GM15510 (cell line): ENCODE data around the gene GRM5.

Experiments
- POLR2A ChIP-seq: IDR thresholded peaks from 3 replicates; pipeline ENCODE4 v1.6.1; 2011; ENCODE audit warnings: borderline replicate concordance; ENCODE audit not compliant: insufficient read length; ENCODE audit errors: extremely low read depth

GRM5 gene

GRCh38 chr11:88594274-88594950 is 471.4 kb downstream of the GRM5 start:
- TF ChIP-seq POLR2A = no peak

DNA sequence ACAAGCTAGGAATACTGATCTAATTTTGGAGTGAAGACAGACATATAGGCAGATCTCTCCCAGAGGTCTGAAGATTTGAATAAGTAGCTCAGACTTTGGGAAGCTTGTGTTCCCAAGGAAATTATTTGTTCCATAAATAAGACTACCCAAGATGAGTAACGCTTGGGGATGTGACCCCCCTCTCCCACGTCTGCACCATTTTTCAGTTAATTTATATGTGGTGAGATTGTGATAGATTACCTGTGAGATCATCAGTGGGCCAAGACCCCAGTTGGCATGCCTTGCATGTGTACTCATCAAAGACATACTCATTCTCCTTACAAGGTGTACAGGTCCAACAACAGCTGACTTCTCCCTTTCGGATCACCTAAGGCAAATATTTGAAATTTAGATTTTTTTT is 475.4 kb downstream of the GRM5 start:
- TF ChIP-seq POLR2A = no peak

DNA sequence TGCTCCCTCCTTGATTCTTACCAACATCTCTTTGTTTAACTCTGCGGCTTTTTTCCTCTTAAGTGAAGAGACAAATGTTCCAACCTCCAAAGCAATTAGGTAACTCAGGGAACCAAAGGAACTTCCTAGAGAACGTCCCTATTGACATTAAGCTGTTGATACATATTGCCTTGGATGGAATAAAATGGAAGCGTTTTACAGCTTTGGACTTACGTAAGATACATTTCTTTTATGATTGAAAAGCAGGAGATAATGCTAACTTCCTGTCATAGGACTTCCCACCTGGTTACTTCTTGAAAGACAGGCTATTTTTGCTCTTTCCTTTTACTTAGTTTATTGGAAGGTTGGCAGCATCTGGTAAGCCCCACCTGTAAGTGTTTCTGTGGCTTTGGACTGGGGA is 482.5 kb downstream of the GRM5 start:
- no peak for TF ChIP-seq POLR2A

GRCh38 chr11:88579466-88579865 is 486.3 kb downstream of the GRM5 start:
- TF ChIP-seq POLR2A = no peak

GRCh38 chr11:88576741-88577140 is 489.0 kb downstream of the GRM5 start:
- no peak for TF ChIP-seq POLR2A

DNA sequence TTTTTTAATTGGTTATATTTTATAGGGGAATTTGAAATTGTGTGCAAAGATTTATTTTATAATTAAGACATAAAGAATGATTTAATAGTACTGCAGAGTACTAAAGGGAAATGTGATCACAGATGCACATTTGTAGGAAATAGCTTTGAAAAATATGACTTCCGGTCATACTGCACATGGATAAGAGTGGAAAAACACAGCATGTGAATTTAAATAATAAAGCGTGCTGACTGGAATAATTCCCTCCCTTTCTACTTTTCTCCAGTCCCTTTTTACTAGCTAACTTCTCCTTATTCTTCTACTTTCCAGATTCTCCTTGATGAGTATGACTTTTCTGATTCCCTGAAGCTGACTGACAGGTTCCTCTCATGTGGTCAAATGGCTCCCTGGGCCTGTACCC is 489.9 kb downstream of the GRM5 start:
- TF ChIP-seq POLR2A = no peak

DNA sequence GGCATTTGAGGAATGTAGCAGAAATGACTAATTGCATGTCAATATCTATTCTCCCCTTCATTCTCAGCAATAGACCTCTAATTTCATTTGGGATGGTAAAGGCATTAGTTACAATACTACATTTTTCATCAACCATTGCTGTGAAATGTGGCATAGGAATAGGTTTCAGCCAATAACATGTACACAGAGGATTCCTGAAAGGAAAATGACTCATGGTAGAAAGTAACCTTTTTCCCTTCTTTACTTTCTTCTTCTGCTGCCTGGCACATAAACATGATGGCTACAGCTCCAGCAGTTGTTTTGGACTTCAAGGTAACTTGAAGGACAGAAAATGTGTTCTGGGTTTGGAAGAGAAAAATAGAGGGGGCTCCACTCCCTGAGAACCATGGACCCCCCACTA is 496.4 kb downstream of the GRM5 start:
- TF ChIP-seq POLR2A = no peak

GRCh38 chr11:88555829-88556202 is 510.0 kb downstream of the GRM5 start:
- no peak for TF ChIP-seq POLR2A

- TF ChIP-seq POLR2A = no peak
These were observed 510.6 kb downstream of the GRM5 start for GRCh38 chr11:88555018-88555828.

DNA sequence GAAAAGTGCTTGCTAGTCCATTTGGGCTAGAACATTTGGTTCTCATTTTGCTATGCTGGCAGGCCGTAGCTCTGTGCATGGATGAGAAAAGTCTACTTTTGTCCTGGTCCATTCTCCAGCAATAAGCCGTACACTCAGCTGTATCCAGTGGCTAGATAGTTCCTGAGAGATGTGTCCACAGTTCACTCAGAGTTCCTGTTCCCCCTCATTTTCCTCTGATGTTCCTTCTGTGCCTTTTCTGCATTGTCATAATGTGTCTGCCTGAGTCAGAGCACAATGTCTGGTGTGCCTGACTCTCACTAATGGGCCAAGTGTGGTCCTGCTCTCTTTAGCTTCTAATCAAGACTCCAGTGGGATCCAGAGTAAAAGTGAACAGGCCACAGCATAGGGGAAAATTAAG is 512.6 kb downstream of the GRM5 start:
- no peak for TF ChIP-seq POLR2A

DNA sequence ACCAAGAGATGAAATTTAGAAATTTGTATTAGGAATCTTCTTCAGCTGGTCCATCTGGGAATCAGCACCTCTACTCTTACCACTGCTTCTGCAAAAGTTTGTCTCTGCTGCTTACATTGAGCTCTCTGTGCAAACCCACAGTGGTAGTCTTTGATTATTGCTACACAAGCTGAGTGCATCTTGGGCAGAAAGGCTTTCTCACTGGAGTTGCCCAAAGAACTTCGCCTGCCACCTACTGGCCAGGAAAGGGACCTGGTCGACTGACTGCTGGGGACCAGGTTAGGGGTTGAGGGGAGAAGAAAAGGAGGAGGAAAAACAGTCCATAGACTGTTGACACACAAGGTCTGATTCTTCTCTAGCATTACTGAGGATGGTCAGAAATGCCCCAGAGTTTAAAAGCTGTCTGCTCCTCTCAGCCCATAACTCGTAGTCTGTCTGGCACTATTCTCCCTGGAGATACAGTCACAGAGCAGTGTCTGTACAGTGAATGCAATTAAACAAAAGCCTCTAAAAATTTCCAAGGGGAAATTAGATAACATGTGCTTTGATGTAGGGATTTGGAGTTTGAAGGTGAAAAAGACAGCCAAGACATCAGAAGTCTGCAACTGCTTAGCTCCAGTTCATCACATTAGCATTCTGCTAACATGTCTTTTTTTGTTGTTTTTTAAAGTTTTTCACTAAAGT is 513.3 kb downstream of the GRM5 start:
- no peak for TF ChIP-seq POLR2A

GRCh38 chr11:88544656-88545280 is 521.0 kb downstream of the GRM5 start:
- no peak for TF ChIP-seq POLR2A

- no peak for TF ChIP-seq POLR2A
These were observed 521.7 kb downstream of the GRM5 start for GRCh38 chr11:88543902-88544655.

DNA sequence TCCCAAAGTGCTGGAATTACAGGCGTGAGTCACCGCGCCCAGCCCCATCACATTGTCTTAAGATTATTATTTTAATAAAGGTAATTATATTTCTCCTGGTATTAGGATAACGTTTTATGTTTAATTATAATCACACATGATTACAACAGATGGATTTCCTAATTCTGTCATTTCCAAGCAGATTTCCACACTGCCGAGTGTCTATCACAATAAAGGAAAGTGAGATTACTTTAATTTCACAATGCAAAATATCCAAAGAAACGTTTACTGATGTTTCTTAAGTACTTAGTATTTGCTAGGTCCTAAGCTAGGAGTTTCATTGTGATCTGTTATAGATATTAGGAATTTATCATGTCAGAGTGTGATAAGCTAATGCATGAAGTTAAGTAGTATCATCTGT is 524.8 kb downstream of the GRM5 start:
- no peak for TF ChIP-seq POLR2A
